Common myeloid progenitor, CD34-positive (primary cell): ENCODE results near the gene MT1F. TPM values are rescaled to one million over a fixed set of nuclear protein-coding genes. Genes with fewer than 3 reads are reported as not detected.

Experiments used
- CTCF ChIA-PET: fragments of 350-600 bp; sonication (Branson Sonifier 250); formaldehyde crosslinking; loops from one replicate; lab custom pipeline; 2021; ENCODE audit warnings: antibody characterized with exemption; lab: Charles Lee
- POLR2A ChIA-PET: fragments of 350-600 bp; sonication (Branson Sonifier 250); formaldehyde crosslinking; loops from one replicate; lab custom pipeline; 2021; ENCODE audit warnings: antibody characterized with exemption; lab: Charles Lee
- DNase-seq, 3 donors: peaks; one replicate each; pipeline versions ENCODE4 v3.0.0 to v3.0.0-alpha.2; 2013
- H3K27ac ChIP-seq, 2 experiments: 1 replicate in 1 of 2; 2 replicates in 1 of 2; pipeline ENCODE4 v1.7.0; 2013; ENCODE audit warnings: inconsistent platforms in 2 of 2, low read length in 2 of 2, mild to moderate bottlenecking in 2 of 2, low read depth in 1 of 2, moderate library complexity in 1 of 2; ENCODE audit not compliant: severe bottlenecking in 2 of 2, insufficient read depth in 1 of 2, poor library complexity in 1 of 2
- H3K27me3 ChIP-seq, 5 experiments: replicated peaks in 2 of 5; 1 replicate in 3 of 5; 2 replicates in 2 of 5; pipeline versions ENCODE4 v1.6.1 to v1.7.0; 2013; ENCODE audit warnings: low read length in 4 of 5, mild to moderate bottlenecking in 2 of 5, moderate library complexity in 2 of 5, inconsistent platforms in 1 of 5; ENCODE audit not compliant: insufficient read depth in 5 of 5, control insufficient read depth in 4 of 5
- H3K36me3 ChIP-seq, 4 experiments: 1 replicate in 2 of 4; 2 replicates in 2 of 4; pipeline versions ENCODE4 v1.6.1 to v1.7.0; 2013; ENCODE audit warnings: low read length in 3 of 4, control low read depth in 1 of 4, mild to moderate bottlenecking in 1 of 4; ENCODE audit not compliant: control insufficient read depth in 4 of 4, insufficient read depth in 4 of 4
- H3K4me1 ChIP-seq, 4 experiments: 1 replicate in 3 of 4; 2 replicates in 1 of 4; pipeline versions ENCODE4 v1.6.1 to v1.7.1; 2013; ENCODE audit warnings: low read length in 3 of 4, mild to moderate bottlenecking in 3 of 4, control low read depth in 1 of 4, inconsistent platforms in 1 of 4, moderate library complexity in 1 of 4; ENCODE audit not compliant: control insufficient read depth in 4 of 4, insufficient read depth in 4 of 4; ENCODE audit errors: control extremely low read depth in 1 of 4
- H3K4me3 ChIP-seq, 7 experiments: 1 replicate in 4 of 7; 2 replicates in 3 of 7; pipeline versions ENCODE4 v1.5.1 to v1.7.0; 2013; ENCODE audit warnings: mild to moderate bottlenecking in 7 of 7, low read length in 6 of 7, moderate library complexity in 6 of 7, inconsistent platforms in 2 of 7, low read depth in 2 of 7, control low read depth in 1 of 7; ENCODE audit not compliant: insufficient read depth in 4 of 7, control insufficient read depth in 1 of 7; ENCODE audit errors: extremely low read depth in 1 of 7
- H3K9me3 ChIP-seq, 5 experiments: 1 replicate in 4 of 5; 2 replicates in 1 of 5; pipeline versions ENCODE4 v1.6.1 to v1.7.1; 2013; ENCODE audit warnings: low read length in 4 of 5, mild to moderate bottlenecking in 2 of 5, inconsistent platforms in 1 of 5, low read depth in 1 of 5, moderate library complexity in 1 of 5; ENCODE audit not compliant: control insufficient read depth in 4 of 5, insufficient read depth in 2 of 5; ENCODE audit errors: control extremely low read depth in 1 of 5
- WGBS: methylation state at CpG from one replicate; pipeline ENCODE4 v1.1.5; 2013; ENCODE audit not compliant: insufficient coverage; 5-methylcytosine and 5-hydroxymethylcytosine counted together
- polyA plus RNA-seq: library from polyadenylated mRNA; unstranded; fragments of 120-200 nt; gene quantifications from one replicate; pipeline ENCODE4 v1.2.1, GENCODE V29; 2013

Gene MT1F
- 5.3 TPM for polyA plus RNA-seq

DNA sequence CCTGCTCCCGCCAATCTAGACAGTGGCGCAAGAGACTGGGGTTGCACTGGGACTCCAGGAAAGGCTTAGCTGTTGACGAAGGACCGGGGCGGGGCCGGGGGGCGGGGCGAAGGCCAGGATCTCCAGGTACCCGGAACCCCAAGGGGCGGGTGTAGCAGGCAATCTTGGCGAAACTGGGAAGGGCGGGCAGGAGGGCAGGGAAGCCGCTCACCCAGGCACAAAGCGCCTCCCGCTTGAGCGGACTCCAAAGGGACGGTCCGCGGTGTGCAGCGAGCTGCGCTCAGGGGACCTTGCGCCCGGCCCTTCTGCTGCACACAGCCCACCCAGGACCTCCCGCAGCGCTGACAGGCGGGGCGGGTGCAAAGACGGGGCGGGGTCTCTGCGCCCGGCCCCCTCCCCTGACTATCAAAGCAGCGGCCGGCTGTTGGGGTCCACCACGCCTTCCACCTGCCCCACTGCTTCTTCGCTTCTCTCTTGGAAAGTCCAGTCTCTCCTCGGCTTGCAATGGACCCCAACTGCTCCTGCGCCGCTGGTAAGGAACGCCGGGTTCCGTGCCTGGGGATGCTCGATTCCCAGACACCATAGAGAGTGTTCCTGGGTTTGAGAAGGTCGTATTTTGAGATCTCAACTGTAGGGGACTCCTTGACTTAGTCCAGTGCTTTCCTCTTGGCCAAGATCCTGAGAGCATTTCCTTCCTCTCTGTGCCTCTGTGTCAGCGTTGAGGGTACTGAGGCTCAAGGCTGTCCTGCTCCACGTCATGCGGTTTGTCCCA lies at the start of gene MT1F:
TSS of gene MT1F (plus strand) at position 405 of the 772 bp plus-strand sequence. CDS start at position 505, 100 bp downstream.
- Histone ChIP-seq H3K36me3 (no peaks in the 10 kb centered on the region), H3K27me3 (peaks cover 2 to 66% (median 43%) of the 10 kb centered on the region in 5 experiments), H3K4me3 (peak within 1 kb of the TSS; percentile 34 to 89 (median 69)), H3K27ac (no peak within 1 kb of the TSS), H3K4me1 (peaks cover 0 to 19% (median 14%) of the 10 kb centered on the region in 4 experiments), H3K9me3 (no peaks in the 10 kb centered on the region)
- ChIA-PET POLR2A (no interaction called here), CTCF (interaction anchor here (0.9 to 1.6 kb wide), 2 partner anchors 12 to 45 kb away, joined by 4 read pairs; no protein-coding TSS in a partner anchor)
- peak; percentile 55 to 67 (median 65) for DNase-seq
- under 1% methylated on average over 37 of the region's 46 CpGs for WGBS

DNA sequence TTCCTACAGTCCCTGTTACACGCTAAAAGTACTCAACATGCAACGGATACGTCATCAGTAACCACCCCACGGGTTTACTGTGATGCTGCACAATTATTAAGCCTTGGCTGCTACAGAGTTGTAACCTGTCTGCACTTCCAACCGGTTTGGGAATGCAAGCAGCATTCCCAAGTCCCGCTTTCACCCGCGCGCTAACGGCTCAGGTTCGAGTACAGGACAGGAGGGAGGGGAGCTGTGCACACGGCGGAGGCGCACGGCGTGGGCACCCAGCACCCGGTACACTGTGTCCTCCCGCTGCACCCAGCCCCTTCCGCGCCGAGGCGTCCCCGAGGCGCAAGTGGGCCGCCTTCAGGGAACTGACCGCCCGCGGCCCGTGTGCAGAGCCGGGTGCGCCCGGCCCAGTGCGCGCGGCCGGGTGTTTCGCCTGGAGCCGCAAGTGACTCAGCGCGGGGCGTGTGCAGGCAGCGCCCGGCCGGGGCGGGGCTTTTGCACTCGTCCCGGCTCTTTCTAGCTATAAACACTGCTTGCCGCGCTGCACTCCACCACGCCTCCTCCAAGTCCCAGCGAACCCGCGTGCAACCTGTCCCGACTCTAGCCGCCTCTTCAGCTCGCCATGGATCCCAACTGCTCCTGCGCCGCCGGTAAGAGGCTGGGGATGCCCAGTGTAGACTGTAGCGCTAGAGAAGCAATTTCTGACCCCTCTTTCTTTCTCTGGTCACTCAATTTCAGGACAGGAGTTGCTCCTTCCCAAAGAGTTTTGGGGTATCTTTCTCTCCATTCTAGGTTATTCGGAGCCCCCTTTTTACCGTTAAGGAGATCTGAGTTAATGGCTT lies 49.5 kb upstream of the MT1F start, which contains the start of gene MT2A:
TSS of gene MT2A (plus strand) at position 542 of the 833 bp plus-strand sequence. CDS start at position 614, 72 bp downstream.
- peak; percentile 94 to 96 (median 95) for DNase-seq
- 9% methylated on average over 46 of the region's 62 CpGs for WGBS
- Histone ChIP-seq H3K36me3 (no peaks in the 10 kb centered on the region), H3K9me3 (no peaks in the 10 kb centered on the region), H3K27me3 (peaks cover 0 to 4% (median 0%) of the 10 kb centered on the region in 5 experiments), H3K4me3 (peak within 1 kb of the TSS; percentile 43 to 94 (median 80)), H3K4me1 (peaks cover 7 to 36% (median 33%) of the 10 kb centered on the region in 4 experiments), H3K27ac (peak within 1 kb of the TSS in 1 of 2 experiments; percentile 70)
- CTCF ChIA-PET = interaction anchor here (0.6 to 7.7 kb wide), 6 partner anchors 20 to 94 kb away, joined by 3 to 41 read pairs (median 4); no protein-coding TSS in a partner anchor
- POLR2A ChIA-PET = interaction anchor here (0.7 kb wide), 1 partner anchor 20 kb away, joined by 3 read pairs; no protein-coding TSS in a partner anchor

DNA sequence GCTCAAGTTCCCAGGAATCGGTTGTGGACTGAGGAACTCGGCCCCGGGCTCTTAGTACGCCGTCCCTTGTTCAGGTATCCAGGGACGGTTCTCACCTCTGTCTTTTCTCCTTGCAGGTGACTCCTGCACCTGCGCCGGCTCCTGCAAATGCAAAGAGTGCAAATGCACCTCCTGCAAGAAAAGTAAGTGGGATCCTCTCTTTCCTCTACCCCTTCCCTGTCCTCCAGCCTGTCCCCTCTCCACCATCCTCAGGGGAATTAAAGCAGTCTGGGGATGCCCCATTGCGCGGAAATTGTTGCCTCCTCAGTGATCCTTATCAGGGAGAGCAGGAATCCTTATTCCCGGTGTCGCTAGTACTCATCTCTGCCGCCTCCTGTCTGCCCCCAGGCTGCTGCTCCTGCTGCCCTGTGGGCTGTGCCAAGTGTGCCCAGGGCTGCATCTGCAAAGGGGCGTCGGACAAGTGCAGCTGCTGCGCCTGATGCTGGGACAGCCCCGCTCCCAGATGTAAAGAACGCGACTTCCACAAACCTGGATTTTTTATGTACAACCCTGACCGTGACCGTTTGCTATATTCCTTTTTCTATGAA lies 48.8 kb upstream of the MT1F start:
- Histone ChIP-seq H3K27me3 (peaks cover 0 to 4% (median 0%) of the 10 kb centered on the region in 5 experiments), H3K27ac (peak overlapping the region in 1 of 2 experiments; percentile 70), H3K9me3 (no peaks in the 10 kb centered on the region), H3K4me3 (peak overlapping the region; percentile 43 to 94 (median 80)), H3K36me3 (no peaks in the 10 kb centered on the region), H3K4me1 (peaks cover 7 to 36% (median 33%) of the 10 kb centered on the region in 4 experiments)
- POLR2A ChIA-PET = interaction anchor here (0.7 kb wide), 1 partner anchor 21 kb away, joined by 3 read pairs; no protein-coding TSS in a partner anchor
- WGBS = under 1% methylated on average over 18 of the region's 21 CpGs
- CTCF ChIA-PET = interaction anchor here (1.0 to 7.7 kb wide), 5 partner anchors 15 to 93 kb away, joined by 3 to 41 read pairs (median 5); no protein-coding TSS in a partner anchor
- DNase-seq = no peak

DNA sequence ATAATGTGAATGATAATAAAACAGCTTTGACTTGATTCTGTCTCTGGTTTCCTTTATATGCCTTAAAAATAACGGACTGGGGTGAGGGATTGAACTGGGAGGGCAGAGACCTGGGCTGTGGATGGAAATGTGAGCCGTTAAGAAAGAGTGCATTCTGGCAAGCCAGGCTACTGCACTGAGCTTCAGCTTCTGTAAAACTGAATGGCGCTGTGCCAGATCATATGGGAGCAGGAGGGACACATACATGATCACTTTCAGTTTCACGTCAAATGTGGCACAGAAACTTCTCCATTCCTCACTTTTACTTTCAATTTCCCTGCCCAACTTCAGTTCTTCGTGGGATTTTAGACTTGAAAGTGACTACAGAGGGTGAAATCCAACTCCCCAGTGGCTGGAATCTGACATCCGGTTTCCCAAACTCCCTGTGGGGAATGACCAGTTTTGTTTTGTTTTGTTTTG lies 48.3 kb upstream of the MT1F start:
- H3K27ac ChIP-seq = peak overlapping the region in 1 of 2 experiments; percentile 70
- peaks cover 7 to 36% (median 33%) of the 10 kb centered on the region in 4 experiments for H3K4me1 ChIP-seq
- H3K27me3 ChIP-seq = peaks cover 0 to 4% (median 0%) of the 10 kb centered on the region in 5 experiments
- DNase-seq = peak; percentile 96 to 99 (median 98)
- POLR2A ChIA-PET = no interaction called here
- H3K36me3 ChIP-seq = no peaks in the 10 kb centered on the region
- H3K9me3 ChIP-seq = no peaks in the 10 kb centered on the region
- H3K4me3 ChIP-seq = peak overlapping the region in 6 of 7 experiments; percentile 66 to 94 (median 82)
- CTCF ChIA-PET = interaction anchor here (1.5 to 7.7 kb wide), 2 partner anchors 14 to 92 kb away, joined by 5 to 41 read pairs; no protein-coding TSS in a partner anchor
- WGBS = 0% methylated on average over 2 of the region's 6 CpGs

DNA sequence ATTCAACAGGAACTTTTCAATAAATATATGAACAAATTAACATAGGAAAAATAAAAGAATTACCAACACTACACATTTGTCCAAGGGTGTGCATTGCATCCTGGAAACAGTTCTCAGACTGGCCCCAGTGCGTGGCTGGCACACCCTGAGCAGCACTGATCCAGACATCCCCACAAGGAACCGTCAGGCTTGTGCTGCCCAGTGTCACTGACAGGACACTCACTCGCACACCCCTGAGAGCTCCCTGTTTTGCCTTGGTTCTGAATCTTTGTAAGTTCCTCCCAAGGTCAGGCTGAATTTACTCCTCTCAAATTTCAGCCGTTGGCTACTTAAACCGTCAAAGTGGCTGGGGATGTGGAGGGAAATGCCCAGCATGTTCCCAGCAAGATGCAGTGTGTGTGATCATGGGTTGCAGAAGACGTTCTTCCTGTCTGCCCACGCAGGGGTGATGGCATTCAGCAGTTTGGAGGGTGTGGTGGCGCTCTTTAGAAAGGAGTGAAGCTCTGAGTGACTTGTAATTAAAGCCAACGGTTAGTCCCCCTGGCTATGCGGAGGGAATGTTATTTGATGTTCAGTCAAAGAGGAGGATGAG lies 47.6 kb upstream of the MT1F start:
- peaks cover 0 to 4% (median 0%) of the 10 kb centered on the region in 5 experiments for H3K27me3 ChIP-seq
- CTCF ChIA-PET = interaction anchor here (1.0 to 7.7 kb wide), 4 partner anchors 9 to 92 kb away, joined by 4 to 41 read pairs (median 12); no protein-coding TSS in a partner anchor
- H3K4me3 ChIP-seq = peak overlapping the region in 6 of 7 experiments; percentile 66 to 94 (median 82)
- peak overlapping the region in 1 of 2 experiments; percentile 70 for H3K27ac ChIP-seq
- peaks cover 7 to 36% (median 33%) of the 10 kb centered on the region in 4 experiments for H3K4me1 ChIP-seq
- POLR2A ChIA-PET = no interaction called here
- H3K9me3 ChIP-seq = no peaks in the 10 kb centered on the region
- 67% methylated on average over 9 of the region's 10 CpGs for WGBS
- no peaks in the 10 kb centered on the region for H3K36me3 ChIP-seq
- peak in 2 of 3 donors; percentile 44 to 49 for DNase-seq
